Stimulated activated CD8-positive, alpha-beta memory T cell treated with anti-CD3 and anti-CD28 coated beads, Interleukin-2, amount 100 ng/mL, for 1 hour (primary cell): Measurements from ENCODE around the gene SFT2D1.

ENCODE experiments used
- DNase-seq, 2 donors: peaks; one replicate each; pipeline ENCODE4 v3.0.0-alpha.2; 2020; ENCODE audit warnings: low read depth in 2 of 2

Gene SFT2D1

DNA sequence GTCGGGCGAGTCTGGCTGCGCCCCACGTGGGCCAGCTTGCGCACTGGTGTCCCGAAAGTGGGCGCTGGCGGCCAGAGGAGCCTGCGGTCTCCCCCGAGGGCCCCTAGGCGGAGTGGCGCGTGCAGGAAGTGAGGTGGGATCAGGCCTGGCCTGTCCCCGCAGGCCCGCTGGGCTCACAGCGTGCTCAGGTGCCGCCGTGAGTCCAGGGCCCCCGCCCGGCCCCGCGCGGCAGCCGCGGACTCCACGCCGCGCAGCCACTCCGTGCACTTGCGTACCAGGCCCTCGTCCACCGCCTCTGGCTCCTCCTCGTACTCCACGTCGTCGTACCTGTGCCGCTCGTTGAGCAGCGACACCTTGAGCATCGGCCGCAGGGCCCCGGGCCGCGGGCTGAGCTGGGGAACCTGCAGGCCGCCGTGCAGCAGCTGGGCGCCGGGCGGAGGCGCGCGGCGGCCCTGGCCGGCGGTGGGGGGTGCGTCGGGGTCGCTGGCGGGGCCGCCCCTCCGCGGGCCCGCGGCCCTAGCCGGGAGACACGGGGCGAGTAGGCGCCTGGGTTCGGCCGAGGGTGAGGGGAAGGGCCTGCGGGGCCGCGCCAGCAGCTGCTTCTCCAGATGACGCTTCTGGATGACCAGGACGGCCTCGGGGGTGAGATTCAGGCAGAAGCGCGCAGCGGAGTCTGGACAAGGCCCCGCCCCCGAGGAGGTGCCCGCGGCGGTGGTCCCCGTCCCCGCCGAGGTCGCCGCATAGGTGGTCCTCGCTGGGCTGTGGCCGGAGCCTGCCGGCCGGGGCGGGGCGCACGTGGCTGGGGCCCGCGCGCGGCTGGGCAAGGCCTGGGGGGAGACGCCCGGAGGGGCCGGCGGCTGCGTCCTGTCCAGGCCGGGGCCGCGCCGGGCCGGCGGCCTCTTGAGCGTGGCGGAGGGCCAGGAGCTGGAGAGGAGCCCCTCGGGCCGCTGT is 35.0 kb downstream of the SFT2D1 start:
- no peak for DNase-seq

DNA sequence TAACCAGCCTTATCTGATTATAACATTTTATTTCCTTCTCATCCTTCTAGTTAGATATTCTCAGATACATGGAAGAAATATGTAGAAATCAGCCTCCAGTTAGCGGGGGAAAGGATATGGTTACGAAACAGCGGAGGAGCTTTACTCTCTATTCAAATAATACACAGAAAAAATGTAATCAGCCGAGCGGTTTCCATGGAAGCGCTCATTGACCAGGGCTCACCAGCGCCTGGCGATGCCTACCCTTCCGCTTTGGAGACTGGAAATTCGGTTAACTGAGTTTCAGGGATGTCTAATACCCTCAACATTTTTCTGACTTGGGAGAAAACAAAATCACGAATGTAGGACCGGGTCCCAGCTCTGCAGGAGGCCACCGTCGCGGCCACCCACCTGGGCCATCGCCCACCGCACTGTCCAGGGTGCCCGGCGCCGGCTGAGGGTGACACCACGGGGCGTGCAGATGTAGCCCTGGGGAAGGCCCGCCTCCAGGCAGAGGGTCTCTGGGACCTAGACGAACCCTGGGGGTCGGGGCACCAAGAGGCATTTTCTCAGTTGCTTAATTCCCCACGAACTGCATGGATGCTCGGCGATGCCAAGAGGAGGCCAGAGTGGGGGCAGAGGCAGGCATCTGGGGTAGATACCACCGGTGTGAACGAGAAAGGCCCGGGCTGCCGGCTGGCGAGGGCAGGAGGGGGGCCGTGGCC is 35.8 kb downstream of the SFT2D1 start:
- DNase-seq: no peak

DNA sequence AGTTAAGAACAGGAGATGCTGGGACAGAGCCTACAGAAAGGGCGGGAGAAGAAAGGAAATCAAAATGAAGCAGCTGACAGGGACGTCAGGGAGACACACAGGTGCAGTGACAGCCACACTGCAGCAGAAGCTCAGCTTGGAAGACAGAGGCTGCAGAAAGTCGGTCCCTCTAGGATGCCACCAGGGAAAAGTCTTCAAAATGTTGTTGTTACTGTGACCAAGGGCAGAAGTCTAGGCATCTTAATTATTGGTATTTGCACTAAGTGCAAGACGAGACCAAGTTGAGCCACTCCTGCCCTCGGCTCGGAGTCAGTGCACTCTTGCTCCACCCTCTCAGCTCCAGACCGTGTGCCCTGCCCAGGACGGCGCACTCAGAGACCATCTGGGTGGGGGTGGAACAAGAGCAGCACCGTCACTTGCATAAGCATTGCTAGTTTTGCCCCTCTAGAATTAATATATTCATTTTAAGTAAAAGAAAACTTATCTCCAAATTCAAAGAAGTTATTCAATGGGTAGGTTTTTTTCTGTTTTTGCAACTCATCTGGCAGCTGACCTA is 36.7 kb downstream of the SFT2D1 start:
- DNase-seq: no peak

DNA sequence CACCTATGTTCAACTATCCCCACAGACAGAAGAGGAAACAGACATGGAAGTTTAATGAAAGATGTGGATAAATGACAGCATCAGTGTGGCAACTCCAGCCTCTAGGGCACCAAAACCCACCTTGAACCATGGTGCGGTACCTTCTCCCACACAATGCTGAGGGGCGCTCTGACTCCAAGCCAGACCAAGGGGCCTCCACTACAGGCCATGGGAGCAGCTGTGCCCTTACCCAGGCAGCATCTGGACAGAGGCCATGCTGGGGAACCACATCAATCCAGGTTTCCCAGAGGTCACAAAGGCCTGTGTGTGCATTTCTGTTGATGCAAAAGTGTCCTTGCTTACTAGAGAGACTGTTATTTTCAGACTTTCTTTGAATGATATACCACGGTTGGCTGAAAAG is 38.2 kb downstream of the SFT2D1 start:
- no peak for DNase-seq

DNA sequence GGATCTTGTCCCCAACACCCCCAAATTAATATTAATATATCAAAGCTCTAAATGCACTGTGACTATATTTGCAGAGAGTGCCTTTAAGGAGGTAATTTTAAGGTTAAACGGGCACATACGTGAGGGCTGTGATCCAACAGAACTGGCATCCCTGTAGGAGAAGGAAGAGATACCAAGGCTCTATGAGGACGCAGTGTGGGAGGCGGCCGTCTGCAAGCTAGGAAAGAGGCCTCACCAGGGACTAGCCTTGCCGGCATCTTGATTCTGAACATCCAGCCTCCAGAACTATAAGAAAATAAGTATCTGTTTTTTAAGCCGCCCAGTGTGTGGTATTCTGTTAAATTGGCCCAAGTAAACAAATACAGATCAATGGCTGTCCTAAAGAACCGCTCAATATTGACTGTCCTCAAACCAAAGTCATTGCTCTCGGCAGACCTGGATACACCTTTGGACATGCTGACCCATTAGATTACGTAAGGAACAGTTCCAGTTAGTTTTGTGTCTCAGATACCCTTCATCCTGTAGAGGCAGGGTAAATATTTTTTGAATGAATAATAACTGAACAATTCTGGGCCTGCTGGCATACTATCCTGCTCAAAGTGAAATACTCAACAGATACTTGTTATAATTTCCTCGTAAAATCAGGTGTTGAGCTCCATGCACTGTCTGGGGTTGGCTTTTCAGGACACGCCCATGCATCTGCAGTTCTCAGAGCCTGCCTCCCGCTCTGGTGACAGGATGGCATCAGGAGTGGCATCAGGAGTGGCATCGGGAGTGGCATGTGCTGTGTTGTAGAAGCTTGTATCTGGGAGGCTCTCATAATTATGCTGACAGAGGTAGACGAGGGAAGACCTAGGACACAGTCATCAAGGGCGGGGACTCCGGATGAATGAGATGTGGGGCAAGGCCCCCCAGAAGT is 40.5 kb downstream of the SFT2D1 start:
- no peak for DNase-seq

DNA sequence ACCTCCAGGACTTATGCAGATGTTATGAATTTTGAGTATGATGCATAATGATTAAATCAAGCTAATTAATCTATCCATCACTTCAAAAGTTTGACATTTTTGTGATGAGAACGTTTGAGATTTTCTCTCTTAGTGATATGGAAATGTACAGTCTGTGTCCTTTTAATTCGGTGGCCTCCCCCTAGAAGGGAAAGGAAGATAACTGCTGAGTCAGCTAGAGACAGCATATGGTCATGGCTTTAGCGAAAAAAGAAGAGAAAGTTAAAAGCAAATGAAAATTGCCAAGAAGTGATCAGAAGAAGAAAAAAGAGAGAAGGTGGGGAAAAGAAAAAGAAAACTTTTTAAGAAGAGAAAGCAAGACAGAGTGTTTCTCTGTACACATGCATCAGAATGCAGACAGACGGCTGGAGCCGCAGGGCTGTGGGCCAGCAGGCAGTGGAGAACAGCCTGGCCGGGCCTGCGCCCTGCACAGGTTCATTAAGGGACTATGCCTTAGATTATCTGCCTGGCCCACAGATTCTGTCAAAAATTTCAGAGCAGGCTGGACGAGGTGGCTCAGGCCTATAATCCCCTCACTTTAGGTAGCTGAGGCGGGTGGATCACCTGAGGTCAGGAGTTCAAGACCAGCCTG is 41.9 kb downstream of the SFT2D1 start:
- DNase-seq: no peak

DNA sequence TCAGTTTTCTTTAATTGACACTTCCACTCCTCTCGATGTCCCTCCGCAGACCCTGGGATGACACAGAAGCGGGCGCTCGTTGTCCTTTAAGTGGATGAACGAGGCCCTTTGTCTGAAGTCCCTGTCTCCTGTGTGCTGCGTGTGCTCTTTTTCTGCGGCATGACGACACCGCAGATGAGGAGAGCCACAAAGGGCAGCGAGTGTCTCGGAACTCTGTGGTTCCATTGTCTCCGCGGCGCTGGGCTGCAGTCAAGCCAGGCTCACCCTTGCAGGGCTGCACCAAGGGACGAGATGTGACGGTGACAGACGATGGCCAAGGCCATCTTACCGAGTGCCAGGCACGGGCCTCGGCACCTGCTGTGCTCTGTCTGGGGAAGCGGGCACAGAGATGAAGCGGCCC is 44.7 kb downstream of the SFT2D1 start:
- DNase-seq: no peak

DNA sequence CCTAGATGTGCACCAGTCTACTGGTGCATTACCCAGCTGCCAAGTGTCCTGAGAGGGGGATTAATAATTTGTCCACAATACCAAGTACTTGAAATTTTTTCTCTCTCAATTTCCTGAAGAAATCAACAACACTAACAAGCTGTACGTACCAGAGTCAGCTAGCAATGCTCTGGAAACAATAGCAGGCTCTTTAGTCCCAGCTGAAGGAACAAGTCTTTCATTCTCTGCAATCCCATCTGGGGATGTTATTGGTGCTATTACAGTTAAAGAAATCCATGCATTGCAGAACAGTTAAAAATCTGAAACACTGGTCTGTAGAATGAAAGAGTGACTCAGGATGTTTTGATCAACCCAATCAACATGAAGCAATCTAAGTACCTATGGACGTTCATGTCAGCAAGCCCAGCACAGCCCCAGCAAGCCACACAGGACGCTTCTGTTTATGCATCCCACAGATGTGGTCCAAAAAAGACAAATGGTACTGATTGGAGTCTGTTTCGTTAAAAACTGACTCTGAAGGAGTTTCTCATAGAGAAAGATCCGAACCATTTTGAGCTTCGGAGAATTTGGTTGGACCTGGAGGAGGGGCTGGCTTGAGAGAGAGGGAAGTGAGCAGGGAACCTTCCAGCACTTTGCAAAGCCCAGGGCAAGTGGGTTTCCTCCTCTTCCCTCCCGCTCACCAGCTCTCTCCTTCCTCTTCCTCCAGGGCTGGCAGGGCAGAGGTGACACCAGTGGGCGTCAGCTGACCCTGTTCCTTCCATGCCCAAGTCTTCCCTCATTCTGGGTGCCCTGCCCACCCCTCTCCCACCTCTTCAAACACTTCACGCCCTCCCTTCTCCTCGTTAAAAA is 46.1 kb downstream of the SFT2D1 start:
- no peak for DNase-seq

DNA sequence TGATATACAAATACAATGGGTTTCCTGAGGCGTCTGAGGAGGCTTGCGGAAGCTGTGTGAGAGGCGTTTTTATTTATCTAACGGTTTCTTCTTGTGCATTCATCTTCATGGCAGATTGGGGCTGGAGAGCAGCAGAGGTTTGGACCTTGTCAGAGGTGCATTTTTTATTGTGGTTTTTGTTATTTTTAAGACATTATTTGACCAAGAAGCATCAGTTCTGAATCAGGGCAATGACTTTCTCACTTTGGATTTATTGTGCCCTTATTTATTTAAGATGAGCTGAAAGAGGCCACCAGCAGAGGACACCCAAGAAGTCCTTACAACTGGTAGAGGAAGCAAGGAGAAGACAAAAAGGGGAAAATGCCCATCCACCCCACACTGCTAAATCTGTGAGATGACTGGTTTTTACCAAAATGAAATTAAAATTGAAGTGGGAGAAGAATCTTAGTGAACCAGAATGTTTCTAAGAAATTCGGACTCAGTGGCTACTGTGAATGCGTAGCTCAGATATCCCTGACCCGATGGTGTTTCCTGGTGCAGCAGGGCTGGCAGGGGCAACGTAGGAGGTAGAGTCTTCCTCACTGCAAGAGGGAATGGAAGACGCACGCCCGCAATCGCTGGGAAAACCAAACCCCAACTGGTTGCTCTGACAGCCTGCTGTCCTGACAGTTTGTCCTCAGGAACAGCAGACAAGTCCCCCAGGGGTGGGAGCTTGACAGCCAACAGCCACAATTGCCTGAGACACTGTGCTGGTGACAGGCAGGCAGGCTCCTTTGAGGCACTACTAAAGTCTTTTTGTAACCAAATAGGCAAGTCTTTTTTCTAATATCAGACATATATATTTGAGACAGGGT is 48.4 kb downstream of the SFT2D1 start:
- DNase-seq: no peak

DNA sequence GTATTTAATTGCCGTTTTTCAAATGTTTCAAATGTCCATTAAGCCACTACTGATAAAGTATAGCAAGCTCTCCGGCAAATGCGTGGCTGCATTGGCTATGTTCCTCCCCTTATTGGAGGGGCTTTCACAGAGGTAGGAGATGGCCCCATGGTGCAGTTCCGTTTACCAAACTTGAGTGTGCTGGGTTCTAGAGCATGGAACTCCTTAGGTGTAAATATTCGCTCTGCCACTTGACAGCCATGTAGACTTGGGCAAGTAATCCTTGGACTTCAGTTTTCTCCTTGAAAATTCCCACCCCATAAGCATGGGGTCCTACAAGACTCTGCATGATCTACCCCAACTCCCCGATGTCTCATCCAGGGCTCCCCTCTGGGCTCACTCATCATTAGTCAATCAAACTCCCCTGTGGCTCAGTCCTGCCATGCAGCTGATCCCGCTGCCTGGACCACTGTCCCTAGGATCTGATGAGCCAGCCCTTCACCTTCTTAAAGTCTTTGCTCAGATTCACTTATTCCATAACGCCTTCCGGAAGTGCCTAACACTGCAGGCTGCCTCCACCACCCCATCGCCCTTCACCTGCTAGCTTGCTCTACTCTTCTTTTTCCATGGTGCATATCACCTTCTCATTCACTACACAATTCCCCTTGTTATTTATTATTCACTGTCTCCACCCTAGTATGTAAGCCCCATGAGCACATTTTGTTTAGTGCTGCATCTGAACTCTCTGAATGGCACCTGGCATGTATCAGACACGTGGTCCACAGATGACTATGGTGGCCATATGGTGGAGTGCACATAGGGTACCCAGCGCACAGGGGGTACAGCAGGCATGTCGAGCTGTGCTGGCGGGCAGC is 52.9 kb downstream of the SFT2D1 start:
- no peak for DNase-seq

DNA sequence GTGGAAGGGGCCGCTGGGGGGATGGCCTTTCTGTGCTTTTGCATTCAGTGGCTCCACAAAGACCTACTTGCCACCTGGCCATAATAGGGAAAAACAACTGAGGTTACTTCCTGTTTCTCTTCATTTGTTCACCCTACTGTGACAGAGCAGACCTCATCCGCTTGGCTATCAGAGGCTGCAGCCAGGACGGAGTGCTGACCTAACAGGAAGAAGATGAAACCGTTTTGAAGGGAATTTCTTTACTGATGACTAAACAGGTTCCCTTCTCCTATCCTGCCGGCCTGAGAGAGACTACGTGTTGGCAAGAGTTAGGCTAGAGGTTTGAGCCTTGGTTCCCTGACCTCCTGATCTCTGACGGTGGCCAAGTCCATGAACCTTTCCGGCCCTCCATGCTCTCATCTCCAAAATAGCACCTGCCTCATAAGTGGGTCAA is 55.5 kb downstream of the SFT2D1 start:
- no peak for DNase-seq

DNA sequence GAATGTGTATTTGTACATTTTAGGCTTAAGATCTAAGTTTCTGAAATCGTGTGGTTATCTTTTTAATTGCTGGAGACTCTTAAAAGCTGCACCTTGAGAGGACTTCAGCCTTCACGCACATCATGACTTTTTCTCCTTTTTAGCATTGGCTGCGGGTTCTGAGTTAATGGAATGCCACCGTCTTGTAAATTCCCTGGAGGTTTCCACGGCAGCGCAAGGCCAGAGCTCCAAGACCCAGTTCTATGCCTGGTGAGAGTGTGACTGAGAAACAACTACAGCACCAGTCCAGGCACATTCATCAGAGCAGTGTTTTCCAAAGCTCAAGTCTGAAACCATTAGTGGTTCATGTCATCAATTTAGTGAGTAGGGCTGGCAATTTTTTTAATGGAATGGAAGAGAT is 57.1 kb downstream of the SFT2D1 start:
- no peak for DNase-seq

DNA sequence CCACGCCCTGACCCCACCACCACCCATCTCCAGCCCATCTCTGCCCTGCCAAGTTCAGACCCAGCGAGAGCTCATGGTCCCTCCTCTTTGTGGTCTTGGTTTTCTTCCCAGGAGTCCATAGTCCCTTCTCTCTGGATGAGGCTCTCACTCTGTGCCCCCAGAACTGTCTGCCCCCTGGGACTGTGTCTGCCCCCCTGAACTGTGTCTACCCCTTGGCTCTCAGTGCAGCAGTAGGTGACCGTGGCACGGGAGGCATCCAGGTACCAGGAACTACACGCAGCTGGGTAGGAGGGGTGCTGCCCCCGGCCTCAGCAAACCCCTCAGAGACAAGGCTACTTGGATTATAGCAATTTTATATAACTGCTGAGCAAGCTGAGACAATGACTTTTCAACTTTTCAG is 57.7 kb downstream of the SFT2D1 start:
- no peak for DNase-seq

DNA sequence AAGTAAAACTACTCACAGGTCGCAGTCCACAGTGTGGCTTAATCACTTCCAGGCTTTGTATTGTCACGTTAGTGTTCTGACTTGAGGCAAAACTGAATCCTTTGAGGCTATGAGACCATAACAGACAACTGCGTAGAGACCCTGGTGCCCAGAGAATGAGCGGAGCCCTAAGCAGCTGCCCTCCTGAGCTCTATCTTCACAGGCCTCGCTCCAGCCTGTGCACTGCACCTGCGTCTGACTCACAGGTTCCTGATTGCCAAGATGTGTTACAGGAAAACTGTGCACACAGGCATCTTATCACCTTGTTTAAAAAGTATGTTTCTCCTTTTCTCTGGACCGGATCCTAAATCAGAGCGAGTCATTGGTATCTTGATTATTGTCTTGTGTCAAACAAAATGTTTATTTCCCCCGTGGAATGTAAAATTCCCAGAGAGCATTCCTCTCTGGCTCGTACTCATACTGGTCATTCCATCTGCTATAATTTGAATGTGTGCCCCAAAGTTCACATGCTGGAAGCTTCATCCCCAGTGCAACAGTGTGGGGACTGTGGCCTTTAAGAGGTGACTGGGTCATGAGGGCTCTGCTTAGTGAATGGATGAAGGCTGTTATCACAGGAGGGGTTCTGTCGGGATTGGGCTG is 59.8 kb downstream of the SFT2D1 start:
- DNase-seq: no peak

DNA sequence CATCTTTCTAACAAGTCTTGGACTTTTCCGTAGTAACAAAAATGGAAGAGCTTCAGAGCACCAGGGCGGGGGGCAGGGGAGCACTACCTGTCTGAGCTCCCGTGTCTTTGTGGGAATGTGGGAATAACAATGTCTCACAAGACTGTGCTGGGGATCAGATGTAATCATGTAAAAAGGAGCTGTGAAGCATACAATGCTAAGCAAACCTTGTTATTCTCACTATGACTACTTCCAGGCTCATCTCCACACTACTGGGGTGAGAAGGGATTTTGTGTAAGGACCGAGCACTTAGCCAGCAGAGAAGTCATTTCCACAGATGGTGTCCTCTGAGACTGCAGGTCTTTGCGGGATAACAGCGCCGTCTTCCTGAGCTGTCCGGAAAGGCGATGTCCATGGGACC is 61.2 kb downstream of the SFT2D1 start:
- DNase-seq: no peak

DNA sequence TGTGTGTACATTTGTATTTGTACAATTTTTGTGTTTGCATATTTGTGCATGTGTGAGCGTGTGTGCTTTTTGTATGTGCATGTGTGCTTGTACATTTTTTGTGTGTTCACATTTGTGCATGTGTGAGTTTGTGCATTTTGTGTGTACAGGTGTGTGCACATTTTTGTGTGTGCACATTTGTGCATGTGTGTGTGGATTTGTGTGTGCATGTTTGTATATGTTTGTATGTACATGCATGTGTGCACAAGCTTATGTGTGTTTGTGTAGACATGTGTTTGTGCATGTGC is 63.0 kb downstream of the SFT2D1 start:
- no peak for DNase-seq

DNA sequence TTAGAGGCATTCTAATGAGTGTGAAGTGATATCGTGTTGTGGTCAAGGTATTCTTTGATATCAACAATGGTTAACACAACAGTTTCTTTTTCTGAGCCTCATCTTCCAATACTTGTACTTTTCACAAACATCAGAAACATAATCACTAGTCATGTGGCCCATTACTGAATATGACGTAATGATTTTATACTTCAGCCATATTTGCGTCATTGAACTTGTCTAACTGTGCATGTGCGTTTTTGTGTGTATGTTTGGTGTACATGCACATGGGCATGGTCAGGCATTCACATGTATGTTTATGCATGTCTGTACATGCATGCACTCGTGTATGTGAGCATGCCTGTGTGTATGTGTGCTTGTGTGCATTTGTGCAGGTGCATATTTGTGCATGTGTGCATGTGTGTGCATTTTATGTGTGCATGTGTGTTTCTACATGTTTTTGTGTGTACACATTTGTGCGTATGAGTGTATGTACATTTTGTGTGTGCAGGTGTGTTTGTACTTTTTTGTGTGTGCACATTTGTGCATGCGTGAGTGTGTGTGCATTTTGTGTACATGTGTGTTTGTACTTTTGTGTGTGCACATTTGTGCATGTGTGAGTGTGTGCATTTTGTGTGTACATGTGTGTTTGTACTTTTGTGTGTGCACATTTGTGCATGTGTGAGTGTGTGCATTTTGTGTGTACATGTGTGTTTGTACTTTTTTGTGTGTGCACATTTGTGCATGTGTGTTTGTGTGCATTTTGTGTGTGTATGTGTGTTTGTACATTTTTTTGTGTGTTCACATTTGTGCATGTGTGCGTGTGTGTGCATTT is 63.6 kb downstream of the SFT2D1 start:
- no peak for DNase-seq
